ENCODE results near the gene OR9A2. TPM values are rescaled to one million over a fixed set of nuclear protein-coding genes. Genes with fewer than 3 reads are reported as not detected.

The OR9A2 gene
- total RNA-seq, 4 donors from 2014 or later: not detected

GRCh38 chr7:143002106-143002505 lies 24.8 kb downstream of the OR9A2 start:
- no peak for DNase-seq
- intact Hi-C loops (cut with DNase I): loop anchor here (10.0 kb wide), 1 partner anchor 127 kb away; no protein-coding TSS in a partner anchor
- no peak for TF ChIP-seq POLR2A (IDR thresholded peaks at IDR 0.05)
- peak in 1 of 6 experiments; percentile 21 for TF ChIP-seq CTCF (IDR thresholded peaks at IDR 0.05)
- peaks cover 0 to 10% (median 0%) of the 10 kb centered on the region in 3 donors for H3K4me1 ChIP-seq
- peaks cover 0 to 11% (median 0%) of the 10 kb centered on the region in 4 donors for H3K27me3 ChIP-seq
- H3K9me3 ChIP-seq: no peaks in the 10 kb centered on the region
- no peaks in the 10 kb centered on the region for H3K36me3 ChIP-seq
- no peak overlapping the region for H3K4me3 ChIP-seq
- no peak overlapping the region for H3K27ac ChIP-seq
- 28 to 31% methylated on average over 3 of the region's 3 CpGs for WGBS, 2 donors

- no peak overlapping the region for H3K27ac ChIP-seq
- H3K4me1 ChIP-seq: peaks cover 0 to 10% (median 0%) of the 10 kb centered on the region in 3 donors
- intact Hi-C loops (cut with DNase I): loop anchor here (10.0 kb wide), 1 partner anchor 126 kb away; no protein-coding TSS in a partner anchor
Measured at GRCh38 chr7:143000648-143001047, 26.3 kb downstream of the OR9A2 start.

GRCh38 chr7:142999793-143000192 lies 27.1 kb downstream of the OR9A2 start:
- Histone ChIP-seq H3K27ac (no peak overlapping the region), H3K36me3 (no peaks in the 10 kb centered on the region), H3K9me3 (no peaks in the 10 kb centered on the region), H3K4me3 (no peak overlapping the region), H3K27me3 (peaks cover 0 to 11% (median 0%) of the 10 kb centered on the region in 4 donors), H3K4me1 (peaks cover 0 to 10% (median 0%) of the 10 kb centered on the region in 3 donors)
- intact Hi-C loops (cut with DNase I): loop anchor here (10.0 kb wide), 1 partner anchor 125 kb away; no protein-coding TSS in a partner anchor
- no peak for DNase-seq
- no peak for TF ChIP-seq POLR2A (IDR thresholded peaks at IDR 0.05)

More at GRCh38 chr7:143000648-143001047, 26.3 kb downstream of the OR9A2 start:
- WGBS, 2 donors: 75 to 82% methylated on average over 2 of the region's 2 CpGs
- TF ChIP-seq CTCF (IDR thresholded peaks at IDR 0.05) (no peak), POLR2A (IDR thresholded peaks at IDR 0.05) (no peak)
- Histone ChIP-seq H3K36me3 (no peaks in the 10 kb centered on the region), H3K27me3 (peaks cover 0 to 11% (median 0%) of the 10 kb centered on the region in 4 donors), H3K9me3 (no peaks in the 10 kb centered on the region), H3K4me3 (no peak overlapping the region)
- DNase-seq: no peak

GRCh38 chr7:142998966-142999365 lies 28.0 kb downstream of the OR9A2 start:
- H3K27me3 ChIP-seq: peaks cover 0 to 3% (median 0%) of the 10 kb centered on the region in 4 donors
- H3K9me3 ChIP-seq: no peaks in the 10 kb centered on the region
- intact Hi-C loops (cut with DNase I): no loop called here
- no peak overlapping the region for H3K4me3 ChIP-seq
- no peak for DNase-seq
- H3K4me1 ChIP-seq: peaks cover 0 to 10% (median 0%) of the 10 kb centered on the region in 3 donors
- TF ChIP-seq CTCF (IDR thresholded peaks at IDR 0.05): no peak
- H3K36me3 ChIP-seq: no peaks in the 10 kb centered on the region
- no peak overlapping the region for H3K27ac ChIP-seq
- WGBS, 2 donors: 89 to 93% methylated on average over 6 of the region's 6 CpGs

- WGBS, 2 donors: 59 to 67% methylated on average over 4 of the region's 4 CpGs
- H3K4me3 ChIP-seq: no peak overlapping the region
- intact Hi-C loops (cut with DNase I): no loop called here
- TF ChIP-seq CTCF (IDR thresholded peaks at IDR 0.05): no peak
- TF ChIP-seq POLR2A (IDR thresholded peaks at IDR 0.05): no peak
- no peak for DNase-seq
- no peak overlapping the region for H3K27ac ChIP-seq
- no peaks in the 10 kb centered on the region for H3K27me3 ChIP-seq
- no peaks in the 10 kb centered on the region for H3K36me3 ChIP-seq
- H3K9me3 ChIP-seq: no peaks in the 10 kb centered on the region
- H3K4me1 ChIP-seq: no peaks in the 10 kb centered on the region
Measured at GRCh38 chr7:142997456-142997989, 29.4 kb downstream of the OR9A2 start.

Measured in esophagus squamous epithelium (tissue), 5 donors.